Fibroblast of lung (primary cell): Measurements from ENCODE around the gene TTF1.

Source experiments
- EZH2 ChIP-seq: IDR thresholded peaks from 2 replicates; pipeline ENCODE4 v1.5.1; 2012; ENCODE audit warnings: low read length, control low read depth, mild to moderate bottlenecking; ENCODE audit errors: missing control alignments
- TF ChIP-seq, protein P1 (sequence below), 2 donors: IDR thresholded peaks in 1 of 2; conservative IDR thresholded peaks in 1 of 2; 1 replicate in 1 of 2; 2 replicates in 1 of 2; pipeline ENCODE4 v1.5.1; 2011 to 2012; ENCODE audit warnings: low read length in 2 of 2, control low read depth in 1 of 2, inconsistent platforms in 1 of 2, low read depth in 1 of 2, mild to moderate bottlenecking in 1 of 2

DNA sequence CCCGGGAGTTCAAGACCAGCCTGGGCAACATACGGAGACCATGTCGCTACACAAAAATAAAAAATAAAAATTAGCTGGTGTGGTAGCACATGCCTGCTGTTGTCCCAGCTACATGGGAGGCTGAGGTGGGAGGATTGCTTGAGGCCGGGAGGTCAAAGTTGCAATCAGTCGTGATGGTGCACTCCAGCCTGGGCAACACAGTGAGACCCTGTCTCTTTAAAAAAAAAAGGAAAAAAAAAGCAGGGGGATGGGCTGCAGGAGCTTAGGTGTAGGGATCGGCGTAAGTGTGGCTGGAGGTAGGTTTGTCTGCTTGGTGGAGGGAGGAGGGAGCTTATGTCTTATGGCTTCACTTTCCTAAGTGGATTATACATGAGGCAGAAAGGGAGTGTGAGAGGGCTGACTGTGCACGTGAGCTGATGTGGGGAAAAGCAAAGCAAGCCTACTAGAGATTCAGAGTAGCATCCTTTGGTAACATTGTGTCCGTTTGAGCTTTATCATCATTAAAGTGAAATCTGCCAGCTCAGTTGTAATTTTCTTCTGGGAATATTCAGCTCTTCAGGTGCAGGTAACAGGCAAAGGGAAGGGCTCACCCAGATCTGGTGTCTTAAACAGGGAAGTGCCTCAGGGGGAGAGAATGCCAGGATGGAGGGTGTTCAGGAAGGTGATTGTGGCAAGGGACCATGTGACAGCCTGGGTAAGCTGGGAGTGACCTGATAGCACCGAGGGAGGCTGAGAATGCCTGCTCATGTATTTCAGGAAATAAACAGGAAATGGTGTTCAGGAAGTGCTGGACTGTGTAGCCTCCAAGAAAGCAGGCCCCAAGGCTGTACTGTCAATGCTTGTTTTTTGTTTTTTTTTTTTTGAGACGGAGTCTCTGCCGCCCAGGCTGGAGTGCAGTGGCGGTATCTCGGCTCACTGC is 34.2 kb downstream of the TTF1 start:
- TF ChIP-seq, protein P1, sequence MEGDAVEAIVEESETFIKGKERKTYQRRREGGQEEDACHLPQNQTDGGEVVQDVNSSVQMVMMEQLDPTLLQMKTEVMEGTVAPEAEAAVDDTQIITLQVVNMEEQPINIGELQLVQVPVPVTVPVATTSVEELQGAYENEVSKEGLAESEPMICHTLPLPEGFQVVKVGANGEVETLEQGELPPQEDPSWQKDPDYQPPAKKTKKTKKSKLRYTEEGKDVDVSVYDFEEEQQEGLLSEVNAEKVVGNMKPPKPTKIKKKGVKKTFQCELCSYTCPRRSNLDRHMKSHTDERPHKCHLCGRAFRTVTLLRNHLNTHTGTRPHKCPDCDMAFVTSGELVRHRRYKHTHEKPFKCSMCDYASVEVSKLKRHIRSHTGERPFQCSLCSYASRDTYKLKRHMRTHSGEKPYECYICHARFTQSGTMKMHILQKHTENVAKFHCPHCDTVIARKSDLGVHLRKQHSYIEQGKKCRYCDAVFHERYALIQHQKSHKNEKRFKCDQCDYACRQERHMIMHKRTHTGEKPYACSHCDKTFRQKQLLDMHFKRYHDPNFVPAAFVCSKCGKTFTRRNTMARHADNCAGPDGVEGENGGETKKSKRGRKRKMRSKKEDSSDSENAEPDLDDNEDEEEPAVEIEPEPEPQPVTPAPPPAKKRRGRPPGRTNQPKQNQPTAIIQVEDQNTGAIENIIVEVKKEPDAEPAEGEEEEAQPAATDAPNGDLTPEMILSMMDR (conservative IDR thresholded peaks at IDR 0.05 in 1 of 2, IDR thresholded peaks at IDR 0.05 in 1 of 2; ENCODE audit: low read depth in 1 of 2, low read length in 2 of 2): no peak
- TF ChIP-seq EZH2: no peak
